WTC11 (cell line): ENCODE results near the gene STXBP6. TPM values are rescaled to one million over a fixed set of nuclear protein-coding genes. Genes with fewer than 3 reads are reported as not detected.

ENCODE experiments used
- ATAC-seq: fragments of 200-7000 bp; cut with Tn5 transposase; 2 replicates; pipeline ENCODE4 v1.10.0; 2021; ENCODE audit warnings: mild to moderate bottlenecking, moderate library complexity
- CTCF ChIA-PET: fragments of 300-600 bp; sonication (Branson Sonifier 250); formaldehyde crosslinking; loops from one replicate; lab custom pipeline; 2021; ENCODE audit warnings: antibody characterized with exemption; lab: Charles Lee
- POLR2A ChIA-PET: fragments of 350-600 bp; sonication (Branson Sonifier 250); formaldehyde crosslinking; loops from one replicate; lab custom pipeline; 2021; ENCODE audit warnings: antibody characterized with exemption; lab: Charles Lee
- DNase-seq: peaks from one replicate; pipeline ENCODE4 v3.0.0; 2021; ENCODE audit warnings: low spot score
- H3K27ac Mint-ChIP-seq: 2 replicates; pipeline ENCODE4 v1.8.0; 2021; ENCODE audit warnings: mixed read lengths
- H3K27me3 Mint-ChIP-seq: 2 replicates; pipeline ENCODE4 v1.8.0; 2021; ENCODE audit warnings: low read depth, mild to moderate bottlenecking, moderate library complexity, mixed read lengths
- H3K36me3 Mint-ChIP-seq: 2 replicates; pipeline ENCODE4 v1.8.0; 2021; ENCODE audit warnings: mixed read lengths
- H3K4me1 Mint-ChIP-seq: 2 replicates; pipeline ENCODE4 v1.8.0; 2022; ENCODE audit warnings: mixed read lengths
- H3K4me3 Mint-ChIP-seq: 2 replicates; pipeline ENCODE4 v1.8.0; 2021; ENCODE audit warnings: mild to moderate bottlenecking, moderate library complexity, mixed read lengths
- H3K9me3 Mint-ChIP-seq: 2 replicates; pipeline ENCODE4 v1.8.0; 2021; ENCODE audit warnings: mixed read lengths
- AFF4 ChIP-seq: sonication (generic); formaldehyde crosslinking; IDR thresholded peaks from 2 replicates; pipeline ENCODE4 v1.8.1; 2023; ENCODE audit warnings: mild to moderate bottlenecking, missing genetic modification reagents, borderline replicate concordance
- CBFB ChIP-seq: sonication (generic); formaldehyde crosslinking; IDR thresholded peaks from 2 replicates; pipeline ENCODE4 v1.8.1; 2022; ENCODE audit warnings: mild to moderate bottlenecking, low read depth, missing genetic modification reagents
- HMGA2 ChIP-seq: fragments of 250-450 bp; sonication (Bioruptor Pico); IDR thresholded peaks from 2 replicates; pipeline ENCODE4 v1.4.0; 2021; ENCODE audit warnings: mild to moderate bottlenecking, moderate library complexity
- KAT7 ChIP-seq: sonication (generic); formaldehyde crosslinking; IDR thresholded peaks from 2 replicates; pipeline ENCODE4 v1.8.1; 2023; ENCODE audit warnings: missing genetic modification reagents, mild to moderate bottlenecking, borderline replicate concordance
- MXD4 ChIP-seq: fragments of 250-450 bp; sonication (Bioruptor Pico); IDR thresholded peaks from 2 replicates; pipeline ENCODE4 v1.8.0; 2021; ENCODE audit warnings: mild to moderate bottlenecking, moderate library complexity, borderline replicate concordance
- NFATC4 ChIP-seq: fragments of 250-450 bp; sonication (Bioruptor Pico); IDR thresholded peaks from 2 replicates; pipeline ENCODE4 v1.9.0; 2021; ENCODE audit warnings: mild to moderate bottlenecking
- PRRX2 ChIP-seq: fragments of 250-450 bp; sonication (Bioruptor Pico); IDR thresholded peaks from 2 replicates; pipeline ENCODE4 v1.8.0; 2021; ENCODE audit warnings: mild to moderate bottlenecking
- SMAD3 ChIP-seq: sonication (generic); formaldehyde crosslinking; IDR thresholded peaks from 2 replicates; pipeline ENCODE4 v1.8.0; 2022; ENCODE audit warnings: missing genetic modification reagents, mild to moderate bottlenecking, borderline replicate concordance
- TCF7 ChIP-seq: sonication (generic); formaldehyde crosslinking; IDR thresholded peaks from 2 replicates; pipeline ENCODE4 v1.8.0; 2022; ENCODE audit warnings: mild to moderate bottlenecking, low read depth, missing genetic modification reagents, moderate library complexity
- ZNF396 ChIP-seq: fragments of 250-450 bp; sonication (Bioruptor Pico); IDR thresholded peaks from 2 replicates; pipeline ENCODE4 v1.8.0; 2021; ENCODE audit warnings: mild to moderate bottlenecking, moderate library complexity, borderline replicate concordance
- ZSCAN18 ChIP-seq: fragments of 250-450 bp; sonication (Bioruptor Pico); IDR thresholded peaks from 2 replicates; pipeline ENCODE4 v2.1.2; 2022; ENCODE audit warnings: mild to moderate bottlenecking, moderate library complexity
- total RNA-seq: library from RNA; stranded (reverse); gene quantifications from 3 replicates; pipeline ENCODE4 v1.2.3, GENCODE V29; 2021
- TF ChIP-seq, protein P1 (sequence below): sonication (generic); formaldehyde crosslinking; IDR thresholded peaks from 2 replicates; pipeline ENCODE4 v1.8.1; 2022; ENCODE audit warnings: missing genetic modification reagents, borderline replicate concordance
- TF ChIP-seq, protein P2 (sequence below): fragments of 250-450 bp; sonication (Bioruptor Pico); IDR thresholded peaks from 2 replicates; pipeline ENCODE4 v1.9.0; 2021; ENCODE audit warnings: moderate library complexity, mild to moderate bottlenecking, inconsistent platforms, borderline replicate concordance
- TF ChIP-seq, protein P3 (sequence below): fragments of 250-450 bp; sonication (Bioruptor Pico); conservative IDR thresholded peaks from 2 replicates; pipeline ENCODE4 v1.9.0; 2021; ENCODE audit warnings: mild to moderate bottlenecking

STXBP6 gene
- total RNA-seq, 1 experiment from 2014 or later = 4.2 TPM

GRCh38 chr14:24991821-24992220, 58.1 kb downstream of the STXBP6 start (continued):
- TF ChIP-seq ZSCAN18 (CRISPR knock-in tag) (no peak), NFATC4 (no peak), PRRX2 (CRISPR knock-in tag) (no peak), MXD4 (CRISPR knock-in tag) (no peak), AFF4 (no peak)
- TF ChIP-seq, protein P1, sequence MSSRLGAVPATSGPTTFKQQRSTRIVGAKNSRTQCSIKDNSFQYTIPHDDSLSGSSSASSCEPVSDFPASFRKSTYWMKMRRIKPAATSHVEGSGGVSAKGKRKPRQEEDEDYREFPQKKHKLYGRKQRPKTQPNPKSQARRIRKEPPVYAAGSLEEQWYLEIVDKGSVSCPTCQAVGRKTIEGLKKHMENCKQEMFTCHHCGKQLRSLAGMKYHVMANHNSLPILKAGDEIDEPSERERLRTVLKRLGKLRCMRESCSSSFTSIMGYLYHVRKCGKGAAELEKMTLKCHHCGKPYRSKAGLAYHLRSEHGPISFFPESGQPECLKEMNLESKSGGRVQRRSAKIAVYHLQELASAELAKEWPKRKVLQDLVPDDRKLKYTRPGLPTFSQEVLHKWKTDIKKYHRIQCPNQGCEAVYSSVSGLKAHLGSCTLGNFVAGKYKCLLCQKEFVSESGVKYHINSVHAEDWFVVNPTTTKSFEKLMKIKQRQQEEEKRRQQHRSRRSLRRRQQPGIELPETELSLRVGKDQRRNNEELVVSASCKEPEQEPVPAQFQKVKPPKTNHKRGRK (CRISPR knock-in tag) = no peak

DNA sequence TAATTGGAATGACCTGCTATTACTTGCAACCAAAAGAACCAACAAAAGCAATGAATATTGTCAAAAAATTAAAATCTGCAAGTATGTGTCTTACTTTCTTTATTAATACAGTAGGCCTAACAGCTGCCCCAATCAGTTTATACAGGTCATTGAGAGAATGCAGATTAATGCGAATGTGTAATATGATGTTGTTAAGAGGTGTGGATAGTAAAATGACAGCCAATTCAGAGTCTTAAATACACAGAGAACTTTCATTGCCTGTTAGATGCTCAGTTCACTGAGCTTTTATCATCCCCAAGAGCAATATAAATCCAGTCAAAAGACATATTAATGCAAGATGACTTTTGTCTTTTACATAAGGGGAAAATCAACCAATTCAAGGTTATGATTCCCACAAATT, 58.7 kb downstream of the STXBP6 start:
- DNase-seq = no peak
- Mint-ChIP-seq H3K9me3 (peaks cover 5% of the 10 kb centered on the region), H3K4me3 (no peak overlapping the region), H3K36me3 (no peaks in the 10 kb centered on the region), H3K27ac (no peak overlapping the region), H3K4me1 (no peaks in the 10 kb centered on the region), H3K27me3 (no peaks in the 10 kb centered on the region)
- TF ChIP-seq TCF7 = no peak
- TF ChIP-seq, protein P2, sequence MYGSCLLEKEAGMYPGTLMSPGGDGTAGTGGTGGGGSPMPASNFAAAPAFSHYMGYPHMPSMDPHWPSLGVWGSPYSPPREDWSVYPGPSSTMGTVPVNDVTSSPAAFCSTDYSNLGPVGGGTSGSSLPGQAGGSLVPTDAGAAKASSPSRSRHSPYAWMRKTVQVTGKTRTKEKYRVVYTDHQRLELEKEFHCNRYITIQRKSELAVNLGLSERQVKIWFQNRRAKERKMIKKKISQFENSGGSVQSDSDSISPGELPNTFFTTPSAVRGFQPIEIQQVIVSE (CRISPR knock-in tag) = no peak
- TF ChIP-seq SMAD3 = no peak
- ATAC-seq = no peak
- ChIA-PET CTCF (interaction anchor here (2.2 kb wide), 1 partner anchor 185 kb away, joined by 8 read pairs; no protein-coding TSS in a partner anchor), POLR2A (no interaction called here)

DNA sequence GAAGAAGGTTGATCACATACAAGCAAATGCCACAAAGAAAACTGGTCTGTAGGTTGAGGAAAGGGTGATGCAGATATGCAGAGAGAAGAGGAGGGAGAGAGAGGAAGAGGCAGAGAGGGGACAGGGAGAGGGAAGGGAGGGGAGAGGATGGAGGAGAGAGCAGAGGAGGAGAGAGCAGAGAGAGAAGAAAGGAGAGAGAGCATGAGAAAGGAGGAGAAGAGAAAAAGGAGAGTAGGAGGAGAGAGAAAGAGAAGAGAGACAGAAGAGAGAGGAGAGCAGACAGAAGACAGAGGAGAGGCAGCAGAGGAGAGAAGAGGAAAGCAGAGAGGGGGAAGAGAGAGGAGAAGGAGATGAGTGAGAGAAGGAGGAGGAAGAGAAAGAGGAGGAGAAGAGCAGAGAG, 59.2 kb downstream of the STXBP6 start:
- ChIA-PET POLR2A (no interaction called here), CTCF (no interaction called here)
- TF ChIP-seq, protein P3, sequence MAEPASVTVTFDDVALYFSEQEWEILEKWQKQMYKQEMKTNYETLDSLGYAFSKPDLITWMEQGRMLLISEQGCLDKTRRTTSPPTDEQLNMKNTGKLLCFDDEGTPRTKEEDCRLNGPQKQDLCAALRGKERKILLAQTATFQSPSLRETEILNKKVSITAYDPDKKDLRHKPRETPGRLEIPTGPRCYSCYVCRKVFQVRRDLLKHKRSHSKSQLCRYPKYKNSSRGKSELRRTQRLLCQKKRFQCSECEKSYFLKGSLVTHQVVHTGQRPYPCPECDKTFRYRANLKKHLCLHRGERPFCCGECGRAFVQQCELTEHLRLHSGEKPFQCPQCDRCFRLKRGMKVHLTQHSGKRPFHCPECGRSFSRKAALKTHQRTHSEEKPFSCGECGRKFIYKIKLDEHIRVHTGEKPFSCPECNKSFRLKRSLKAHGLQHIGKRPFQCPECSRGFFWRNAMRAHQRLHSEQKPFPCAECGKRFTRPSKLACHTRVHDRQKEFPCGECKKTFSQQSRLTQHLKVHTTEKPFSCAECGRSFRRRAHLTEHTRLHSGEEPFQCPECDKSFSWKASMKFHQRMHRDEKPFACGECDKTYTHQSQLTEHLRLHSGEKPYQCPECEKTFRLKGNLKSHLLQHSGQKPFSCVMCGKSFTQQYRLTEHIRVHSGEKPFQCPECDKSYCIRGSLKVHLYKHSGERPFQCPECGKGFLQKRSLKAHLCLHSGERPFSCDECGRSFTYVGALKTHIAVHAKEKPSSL (CRISPR knock-in tag) = no peak
- no peak for TF ChIP-seq ZSCAN18 (CRISPR knock-in tag)
- TF ChIP-seq KAT7 (CRISPR knock-in tag) = no peak
- TF ChIP-seq CBFB (CRISPR knock-in tag) = no peak
- TF ChIP-seq HMGA2 (CRISPR knock-in tag) = no peak
- TF ChIP-seq ZNF396 (CRISPR knock-in tag) = no peak
- Mint-ChIP-seq H3K27me3 (no peaks in the 10 kb centered on the region), H3K9me3 (peaks cover 5% of the 10 kb centered on the region), H3K4me1 (no peaks in the 10 kb centered on the region), H3K27ac (no peak overlapping the region), H3K36me3 (no peaks in the 10 kb centered on the region), H3K4me3 (no peak overlapping the region)
- DNase-seq = no peak
- ATAC-seq = no peak
